C4-2B (cell line): ENCODE results near the gene UTS2B.

Source experiments
- H3K27ac ChIP-seq: fragments of 450-650 bp; 2 replicates; pipeline ENCODE4 v1.5.1; 2017
- ZFX ChIP-seq: fragments of 450-650 bp; IDR thresholded peaks from 2 replicates; pipeline ENCODE4 v1.6.1; 2017
- TF ChIP-seq, protein P1 (sequence below): fragments of 450-650 bp; conservative IDR thresholded peaks from 2 replicates; pipeline ENCODE4 v1.5.1; 2017; ENCODE audit warnings: mild to moderate bottlenecking

Gene UTS2B

DNA sequence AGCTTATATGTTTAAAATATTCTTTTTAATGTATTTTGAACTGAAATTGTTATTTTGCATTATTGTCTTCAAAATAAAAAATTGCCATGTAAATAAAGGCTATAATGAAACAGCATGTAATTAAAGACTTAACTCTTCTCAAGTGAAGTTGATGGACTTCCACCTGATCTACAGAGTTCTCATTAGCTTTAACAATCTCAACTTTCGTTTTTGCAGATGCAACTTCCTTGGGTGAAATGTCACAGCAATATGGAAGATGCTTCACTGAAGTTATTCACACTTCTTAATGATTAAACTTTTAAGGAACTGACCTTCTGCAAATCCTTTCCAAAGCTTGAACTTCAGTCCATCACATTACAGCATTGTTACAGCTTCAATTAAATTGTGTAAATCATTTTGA is 67.7 kb downstream of the UTS2B start:
- TF ChIP-seq, protein P1, sequence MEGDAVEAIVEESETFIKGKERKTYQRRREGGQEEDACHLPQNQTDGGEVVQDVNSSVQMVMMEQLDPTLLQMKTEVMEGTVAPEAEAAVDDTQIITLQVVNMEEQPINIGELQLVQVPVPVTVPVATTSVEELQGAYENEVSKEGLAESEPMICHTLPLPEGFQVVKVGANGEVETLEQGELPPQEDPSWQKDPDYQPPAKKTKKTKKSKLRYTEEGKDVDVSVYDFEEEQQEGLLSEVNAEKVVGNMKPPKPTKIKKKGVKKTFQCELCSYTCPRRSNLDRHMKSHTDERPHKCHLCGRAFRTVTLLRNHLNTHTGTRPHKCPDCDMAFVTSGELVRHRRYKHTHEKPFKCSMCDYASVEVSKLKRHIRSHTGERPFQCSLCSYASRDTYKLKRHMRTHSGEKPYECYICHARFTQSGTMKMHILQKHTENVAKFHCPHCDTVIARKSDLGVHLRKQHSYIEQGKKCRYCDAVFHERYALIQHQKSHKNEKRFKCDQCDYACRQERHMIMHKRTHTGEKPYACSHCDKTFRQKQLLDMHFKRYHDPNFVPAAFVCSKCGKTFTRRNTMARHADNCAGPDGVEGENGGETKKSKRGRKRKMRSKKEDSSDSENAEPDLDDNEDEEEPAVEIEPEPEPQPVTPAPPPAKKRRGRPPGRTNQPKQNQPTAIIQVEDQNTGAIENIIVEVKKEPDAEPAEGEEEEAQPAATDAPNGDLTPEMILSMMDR: no peak
- no peak for TF ChIP-seq ZFX
- H3K27ac ChIP-seq: no peak overlapping the region

GRCh38 chr3:191261304-191261638 is 69.1 kb downstream of the UTS2B start:
- no peak overlapping the region for H3K27ac ChIP-seq
- no peak for TF ChIP-seq ZFX
- TF ChIP-seq, protein P1: no peak

DNA sequence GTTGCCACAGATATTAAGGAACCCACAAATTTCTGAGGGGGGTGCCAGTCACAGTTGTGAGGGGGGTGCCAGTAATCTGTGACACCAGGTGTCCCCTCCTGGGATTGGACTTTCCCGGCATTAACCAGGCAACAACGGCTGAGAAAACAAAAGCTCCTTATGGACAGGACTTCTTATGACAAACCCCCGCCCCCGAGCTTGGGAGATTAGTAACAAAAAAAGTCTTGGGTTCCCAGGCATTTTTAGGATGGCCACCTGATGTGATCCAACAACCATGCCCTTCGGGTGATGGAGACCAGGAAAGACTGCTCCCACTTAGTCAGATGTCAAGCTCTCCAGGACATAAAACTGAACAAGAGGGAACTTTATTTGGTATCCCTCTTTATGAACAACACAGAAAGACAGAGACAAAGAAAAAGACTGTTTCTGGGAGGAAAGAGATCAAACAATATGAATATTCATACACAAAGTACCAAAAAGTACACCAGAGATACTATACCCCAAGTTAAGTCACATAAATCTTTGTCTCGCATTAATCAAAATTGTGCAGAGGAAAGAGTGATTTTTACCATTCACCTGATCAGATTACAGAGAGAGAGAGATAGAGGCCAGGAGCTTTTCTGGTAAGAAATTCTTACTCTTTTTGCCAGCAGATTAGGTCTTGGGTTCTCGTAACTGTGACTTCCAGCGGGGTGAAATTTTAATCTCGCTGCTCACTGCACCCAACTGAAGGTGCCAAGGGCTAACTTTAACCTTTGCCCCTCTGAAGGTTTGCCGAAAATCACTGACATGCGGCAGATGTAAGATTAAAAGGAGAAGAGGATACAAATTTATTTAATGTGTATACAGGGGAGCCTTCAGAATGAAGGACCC is 69.7 kb downstream of the UTS2B start:
- no peak overlapping the region for H3K27ac ChIP-seq

DNA sequence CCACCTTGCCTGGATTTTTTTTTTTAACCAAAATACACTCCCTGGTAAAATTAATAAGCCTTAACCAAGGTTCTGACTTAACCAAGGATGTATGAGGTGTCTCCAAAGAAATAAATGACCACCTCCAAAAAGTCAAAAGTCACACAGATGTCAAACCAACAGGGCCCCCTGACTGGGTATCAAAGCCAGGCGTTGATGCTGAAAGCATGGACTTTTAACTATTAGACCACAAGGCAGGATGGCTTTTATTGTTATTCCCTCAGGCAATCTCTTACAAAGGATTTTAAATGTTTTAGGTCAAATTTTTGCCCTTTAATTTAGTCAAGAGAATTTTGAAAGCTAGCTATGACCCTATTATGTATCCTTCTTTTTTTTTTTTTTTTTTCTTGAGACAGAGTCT is 70.8 kb downstream of the UTS2B start:
- H3K27ac ChIP-seq: no peak overlapping the region
- no peak for TF ChIP-seq ZFX
- TF ChIP-seq, protein P1: no peak

More for the DNA sequence above, 69.7 kb downstream of the UTS2B start:
- no peak for TF ChIP-seq ZFX
- TF ChIP-seq, protein P1: no peak

GRCh38 chr3:191257286-191257685 is 73.0 kb downstream of the UTS2B start:
- H3K27ac ChIP-seq: no peak overlapping the region
- TF ChIP-seq ZFX: no peak
- TF ChIP-seq, protein P1: no peak

GRCh38 chr3:191256405-191256804 is 73.9 kb downstream of the UTS2B start:
- no peak for TF ChIP-seq ZFX
- TF ChIP-seq, protein P1: no peak
- H3K27ac ChIP-seq: no peak overlapping the region

- TF ChIP-seq ZFX: no peak
- TF ChIP-seq, protein P1: no peak
- H3K27ac ChIP-seq: peak overlapping the region; percentile 19
These were observed 75.2 kb downstream of the UTS2B start for GRCh38 chr3:191255156-191255555.
